GM23338 (cell line): Measurements from ENCODE around the gene TRIM14.

Experiments used
- CREB1 ChIP-seq: fragments of 250-450 bp; sonication (Bioruptor Pico); IDR thresholded peaks from 2 replicates; pipeline ENCODE4 v1.5.0; 2020; ENCODE audit warnings: low read depth, mild to moderate bottlenecking, moderate library complexity
- CTCF ChIP-seq, 2 experiments: fragments of 200-600 bp in 1 of 2; sonication (generic) in 1 of 2; conservative IDR thresholded peaks; 2 replicates each; pipeline versions ENCODE4 v1.5.1 to v1.6.1; 2016 to 2017; ENCODE audit warnings: antibody characterized with exemption in 2 of 2, low read depth in 2 of 2, mild to moderate bottlenecking in 2 of 2, moderate library complexity in 1 of 2
- EZH2 ChIP-seq: fragments of 200-600 bp; sonication (generic); IDR thresholded peaks from one replicate; pipeline ENCODE4 v1.8.0; 2017; ENCODE audit warnings: antibody characterized with exemption, mild to moderate bottlenecking, low read depth; ENCODE audit not compliant: unreplicated experiment
- EZH2phosphoT487 ChIP-seq: fragments of 200-600 bp; sonication (generic); IDR thresholded peaks from one replicate; pipeline ENCODE4 v1.8.1; 2018; ENCODE audit warnings: antibody characterized with exemption; ENCODE audit not compliant: unreplicated experiment
- JUNB ChIP-seq: IDR thresholded peaks from one replicate; pipeline ENCODE4 v1.6.1; 2016; ENCODE audit warnings: antibody characterized with exemption; ENCODE audit not compliant: unreplicated experiment
- NANOG ChIP-seq: IDR thresholded peaks from 2 replicates; pipeline ENCODE4 v1.6.1; 2016; ENCODE audit warnings: antibody characterized with exemption, borderline replicate concordance
- POLR2AphosphoS5 ChIP-seq: IDR thresholded peaks from 2 replicates; pipeline ENCODE4 v1.6.1; 2016; ENCODE audit warnings: antibody characterized with exemption, low read depth
- STAT1 ChIP-seq: IDR thresholded peaks from one replicate; pipeline ENCODE4 v1.6.1; 2016; ENCODE audit warnings: antibody characterized with exemption; ENCODE audit not compliant: unreplicated experiment
- ZNF331 ChIP-seq: fragments of 250-450 bp; sonication (Bioruptor Pico); IDR thresholded peaks from 2 replicates; pipeline ENCODE4 v1.5.0; 2020; ENCODE audit warnings: low read depth, mild to moderate bottlenecking, moderate library complexity
- TF ChIP-seq, protein P1 (sequence below): IDR thresholded peaks from one replicate; pipeline ENCODE4 v1.6.1; 2018; ENCODE audit warnings: antibody characterized with exemption; ENCODE audit not compliant: unreplicated experiment
- TF ChIP-seq, protein P2 (sequence below): fragments of 250-450 bp; sonication (Bioruptor Pico); IDR thresholded peaks from 2 replicates; pipeline ENCODE4 v1.5.0; 2020; ENCODE audit warnings: mild to moderate bottlenecking, moderate library complexity

- TF ChIP-seq CTCF (conservative IDR thresholded peaks at IDR 0.05; ENCODE audit: low read depth in 2 of 2) (no peak), POLR2AphosphoS5 (no peak), JUNB (no peak), EZH2 (no peak), EZH2phosphoT487 (no peak), CREB1 (no peak), NANOG (no peak), ZNF331 (CRISPR knock-in tag) (no peak), STAT1 (no peak)
- TF ChIP-seq, protein P1, sequence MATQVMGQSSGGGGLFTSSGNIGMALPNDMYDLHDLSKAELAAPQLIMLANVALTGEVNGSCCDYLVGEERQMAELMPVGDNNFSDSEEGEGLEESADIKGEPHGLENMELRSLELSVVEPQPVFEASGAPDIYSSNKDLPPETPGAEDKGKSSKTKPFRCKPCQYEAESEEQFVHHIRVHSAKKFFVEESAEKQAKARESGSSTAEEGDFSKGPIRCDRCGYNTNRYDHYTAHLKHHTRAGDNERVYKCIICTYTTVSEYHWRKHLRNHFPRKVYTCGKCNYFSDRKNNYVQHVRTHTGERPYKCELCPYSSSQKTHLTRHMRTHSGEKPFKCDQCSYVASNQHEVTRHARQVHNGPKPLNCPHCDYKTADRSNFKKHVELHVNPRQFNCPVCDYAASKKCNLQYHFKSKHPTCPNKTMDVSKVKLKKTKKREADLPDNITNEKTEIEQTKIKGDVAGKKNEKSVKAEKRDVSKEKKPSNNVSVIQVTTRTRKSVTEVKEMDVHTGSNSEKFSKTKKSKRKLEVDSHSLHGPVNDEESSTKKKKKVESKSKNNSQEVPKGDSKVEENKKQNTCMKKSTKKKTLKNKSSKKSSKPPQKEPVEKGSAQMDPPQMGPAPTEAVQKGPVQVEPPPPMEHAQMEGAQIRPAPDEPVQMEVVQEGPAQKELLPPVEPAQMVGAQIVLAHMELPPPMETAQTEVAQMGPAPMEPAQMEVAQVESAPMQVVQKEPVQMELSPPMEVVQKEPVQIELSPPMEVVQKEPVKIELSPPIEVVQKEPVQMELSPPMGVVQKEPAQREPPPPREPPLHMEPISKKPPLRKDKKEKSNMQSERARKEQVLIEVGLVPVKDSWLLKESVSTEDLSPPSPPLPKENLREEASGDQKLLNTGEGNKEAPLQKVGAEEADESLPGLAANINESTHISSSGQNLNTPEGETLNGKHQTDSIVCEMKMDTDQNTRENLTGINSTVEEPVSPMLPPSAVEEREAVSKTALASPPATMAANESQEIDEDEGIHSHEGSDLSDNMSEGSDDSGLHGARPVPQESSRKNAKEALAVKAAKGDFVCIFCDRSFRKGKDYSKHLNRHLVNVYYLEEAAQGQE, result no peak
- TF ChIP-seq, protein P2, sequence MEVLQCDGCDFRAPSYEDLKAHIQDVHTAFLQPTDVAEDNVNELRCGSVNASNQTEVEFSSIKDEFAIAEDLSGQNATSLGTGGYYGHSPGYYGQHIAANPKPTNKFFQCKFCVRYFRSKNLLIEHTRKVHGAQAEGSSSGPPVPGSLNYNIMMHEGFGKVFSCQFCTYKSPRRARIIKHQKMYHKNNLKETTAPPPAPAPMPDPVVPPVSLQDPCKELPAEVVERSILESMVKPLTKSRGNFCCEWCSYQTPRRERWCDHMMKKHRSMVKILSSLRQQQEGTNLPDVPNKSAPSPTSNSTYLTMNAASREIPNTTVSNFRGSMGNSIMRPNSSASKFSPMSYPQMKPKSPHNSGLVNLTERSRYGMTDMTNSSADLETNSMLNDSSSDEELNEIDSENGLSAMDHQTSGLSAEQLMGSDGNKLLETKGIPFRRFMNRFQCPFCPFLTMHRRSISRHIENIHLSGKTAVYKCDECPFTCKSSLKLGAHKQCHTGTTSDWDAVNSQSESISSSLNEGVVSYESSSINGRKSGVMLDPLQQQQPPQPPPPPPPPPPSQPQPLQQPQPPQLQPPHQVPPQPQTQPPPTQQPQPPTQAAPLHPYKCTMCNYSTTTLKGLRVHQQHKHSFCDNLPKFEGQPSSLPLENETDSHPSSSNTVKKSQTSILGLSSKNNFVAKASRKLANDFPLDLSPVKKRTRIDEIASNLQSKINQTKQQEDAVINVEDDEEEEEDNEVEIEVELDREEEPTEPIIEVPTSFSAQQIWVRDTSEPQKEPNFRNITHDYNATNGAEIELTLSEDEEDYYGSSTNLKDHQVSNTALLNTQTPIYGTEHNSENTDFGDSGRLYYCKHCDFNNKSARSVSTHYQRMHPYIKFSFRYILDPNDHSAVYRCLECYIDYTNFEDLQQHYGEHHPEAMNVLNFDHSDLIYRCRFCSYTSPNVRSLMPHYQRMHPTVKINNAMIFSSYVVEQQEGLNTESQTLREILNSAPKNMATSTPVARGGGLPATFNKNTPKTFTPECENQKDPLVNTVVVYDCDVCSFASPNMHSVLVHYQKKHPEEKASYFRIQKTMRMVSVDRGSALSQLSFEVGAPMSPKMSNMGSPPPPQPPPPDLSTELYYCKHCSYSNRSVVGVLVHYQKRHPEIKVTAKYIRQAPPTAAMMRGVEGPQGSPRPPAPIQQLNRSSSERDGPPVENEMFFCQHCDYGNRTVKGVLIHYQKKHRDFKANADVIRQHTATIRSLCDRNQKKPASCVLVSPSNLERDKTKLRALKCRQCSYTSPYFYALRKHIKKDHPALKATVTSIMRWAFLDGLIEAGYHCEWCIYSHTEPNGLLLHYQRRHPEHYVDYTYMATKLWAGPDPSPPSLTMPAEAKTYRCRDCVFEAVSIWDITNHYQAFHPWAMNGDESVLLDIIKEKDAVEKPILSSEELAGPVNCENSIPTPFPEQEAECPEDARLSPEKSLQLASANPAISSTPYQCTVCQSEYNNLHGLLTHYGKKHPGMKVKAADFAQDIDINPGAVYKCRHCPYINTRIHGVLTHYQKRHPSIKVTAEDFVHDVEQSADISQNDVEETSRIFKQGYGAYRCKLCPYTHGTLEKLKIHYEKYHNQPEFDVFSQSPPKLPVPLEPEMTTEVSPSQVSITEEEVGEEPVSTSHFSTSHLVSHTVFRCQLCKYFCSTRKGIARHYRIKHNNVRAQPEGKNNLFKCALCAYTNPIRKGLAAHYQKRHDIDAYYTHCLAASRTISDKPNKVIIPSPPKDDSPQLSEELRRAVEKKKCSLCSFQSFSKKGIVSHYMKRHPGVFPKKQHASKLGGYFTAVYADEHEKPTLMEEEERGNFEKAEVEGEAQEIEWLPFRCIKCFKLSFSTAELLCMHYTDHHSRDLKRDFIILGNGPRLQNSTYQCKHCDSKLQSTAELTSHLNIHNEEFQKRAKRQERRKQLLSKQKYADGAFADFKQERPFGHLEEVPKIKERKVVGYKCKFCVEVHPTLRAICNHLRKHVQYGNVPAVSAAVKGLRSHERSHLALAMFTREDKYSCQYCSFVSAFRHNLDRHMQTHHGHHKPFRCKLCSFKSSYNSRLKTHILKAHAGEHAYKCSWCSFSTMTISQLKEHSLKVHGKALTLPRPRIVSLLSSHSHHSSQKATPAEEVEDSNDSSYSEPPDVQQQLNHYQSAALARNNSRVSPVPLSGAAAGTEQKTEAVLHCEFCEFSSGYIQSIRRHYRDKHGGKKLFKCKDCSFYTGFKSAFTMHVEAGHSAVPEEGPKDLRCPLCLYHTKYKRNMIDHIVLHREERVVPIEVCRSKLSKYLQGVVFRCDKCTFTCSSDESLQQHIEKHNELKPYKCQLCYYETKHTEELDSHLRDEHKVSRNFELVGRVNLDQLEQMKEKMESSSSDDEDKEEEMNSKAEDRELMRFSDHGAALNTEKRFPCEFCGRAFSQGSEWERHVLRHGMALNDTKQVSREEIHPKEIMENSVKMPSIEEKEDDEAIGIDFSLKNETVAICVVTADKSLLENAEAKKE (CRISPR knock-in tag), result no peak
Measured at GRCh38 chr9:98124637-98125426, 5.8 kb upstream of the TRIM14 start.
